Liver (tissue), 9 donors: ENCODE measurements around the gene NDOR1. TPM values are rescaled to one million over a fixed set of nuclear protein-coding genes. Genes with fewer than 3 reads are reported as not detected.

Source experiments
- DNase-seq: peaks from one replicate; pipeline ENCODE4 v3.0.0-alpha.2; 2017; ENCODE audit warnings: low spot score
- H3K27ac ChIP-seq, 2 donors: one replicate each; pipeline ENCODE4 v1.7.0; 2013; ENCODE audit warnings: inconsistent platforms in 2 of 2, low read length in 2 of 2, control low read depth in 1 of 2, low read depth in 1 of 2, mild to moderate bottlenecking in 1 of 2
- H3K27me3 ChIP-seq, 4 donors: one replicate each; pipeline versions ENCODE4 v1.6.1 to v1.7.0; 2013; ENCODE audit warnings: low read length in 3 of 4, inconsistent platforms in 1 of 4, mild to moderate bottlenecking in 1 of 4, moderate library complexity in 1 of 4; ENCODE audit not compliant: control insufficient read depth in 4 of 4, insufficient read depth in 4 of 4
- H3K36me3 ChIP-seq, 4 donors: one replicate each; pipeline versions ENCODE4 v1.6.1 to v1.7.0; 2013; ENCODE audit warnings: low read length in 3 of 4, mild to moderate bottlenecking in 3 of 4, low read depth in 1 of 4, moderate library complexity in 1 of 4; ENCODE audit not compliant: control insufficient read depth in 4 of 4, insufficient read depth in 3 of 4
- H3K4me1 ChIP-seq, 4 donors: one replicate each; pipeline versions ENCODE4 v1.6.1 to v1.7.0; 2013; ENCODE audit warnings: low read length in 3 of 4, mild to moderate bottlenecking in 3 of 4, moderate library complexity in 1 of 4; ENCODE audit not compliant: control insufficient read depth in 4 of 4, insufficient read depth in 4 of 4
- H3K4me3 ChIP-seq, 3 donors: one replicate each; pipeline versions ENCODE4 v1.6.1 to v1.7.0; 2013; ENCODE audit warnings: low read length in 3 of 3, control low read depth in 1 of 3, low read depth in 1 of 3, mild to moderate bottlenecking in 1 of 3
- H3K9ac ChIP-seq, 2 donors: one replicate each; pipeline ENCODE4 v1.7.0; 2013; ENCODE audit warnings: low read length in 2 of 2, mild to moderate bottlenecking in 2 of 2, moderate library complexity in 2 of 2, control low read depth in 1 of 2, low read depth in 1 of 2
- H3K9me3 ChIP-seq, 4 donors: one replicate each; pipeline versions ENCODE4 v1.6.1 to v1.7.0; 2013; ENCODE audit warnings: low read length in 3 of 4; ENCODE audit not compliant: control insufficient read depth in 4 of 4
- EGR1 ChIP-seq, 2 donors: IDR thresholded peaks; 2 replicates each; pipeline ENCODE4 v1.6.1; 2016 to 2018; ENCODE audit warnings: antibody characterized with exemption in 2 of 2, low read depth in 2 of 2
- FOXA2 ChIP-seq: IDR thresholded peaks from 2 replicates; pipeline ENCODE4 v1.6.1; 2016; ENCODE audit warnings: antibody characterized with exemption
- JUND ChIP-seq, 2 donors: IDR thresholded peaks; 2 replicates each; pipeline ENCODE4 v1.6.1; 2016; ENCODE audit warnings: antibody characterized with exemption in 2 of 2
- NR2F2 ChIP-seq: IDR thresholded peaks from 2 replicates; pipeline ENCODE4 v1.6.1; 2016; ENCODE audit warnings: antibody characterized with exemption
- RAD21 ChIP-seq, 2 donors: IDR thresholded peaks; 2 replicates each; pipeline ENCODE4 v1.6.1; 2016; ENCODE audit warnings: antibody characterized with exemption in 2 of 2, mild to moderate bottlenecking in 2 of 2
- RXRA ChIP-seq, 2 donors: IDR thresholded peaks; 2 replicates each; pipeline ENCODE4 v1.6.1; 2017 to 2018; ENCODE audit warnings: antibody characterized with exemption in 2 of 2, mild to moderate bottlenecking in 1 of 2
- SP1 ChIP-seq: IDR thresholded peaks from 2 replicates; pipeline ENCODE4 v1.6.1; 2018; ENCODE audit warnings: antibody characterized with exemption, mild to moderate bottlenecking
- TAF1 ChIP-seq: conservative IDR thresholded peaks from 2 replicates; pipeline ENCODE4 v1.6.1; 2016; ENCODE audit warnings: antibody characterized with exemption, mild to moderate bottlenecking
- YY1 ChIP-seq: IDR thresholded peaks from 2 replicates; pipeline ENCODE4 v1.6.1; 2016; ENCODE audit warnings: antibody characterized with exemption, mild to moderate bottlenecking
- WGBS: extraction: QIAGEN DNeasy Blood & Tissue Kit; methylation state at CpG from one replicate; pipeline ENCODE4 v1.1.7; 2013; 5-methylcytosine and 5-hydroxymethylcytosine counted together
- polyA plus RNA-seq, 2 donors: library from polyadenylated mRNA; stranded (reverse) in 1 of 2; unstranded in 1 of 2; fragments of 200-250 nt in 1 of 2; fragments of >200 nt in 1 of 2; fragmentation: Nextera tagmentation in 1 of 2; extraction: Ambion mirVana in 1 of 2; gene quantifications; one replicate each; pipeline versions ENCODE4 v1.2.1 to v1.2.3, GENCODE V29; 2013 to 2015
- total RNA-seq, 2 donors: library from RNA; depleted of rRNA; stranded (reverse); fragments of >200 nt; gene quantifications; one replicate each; pipeline ENCODE4 v1.2.3, GENCODE V29; 2014
- TF ChIP-seq, protein P1 (sequence below): IDR thresholded peaks from 2 replicates; pipeline ENCODE4 v1.6.1; 2016; ENCODE audit warnings: antibody characterized with exemption
- TF ChIP-seq, protein P2 (sequence below): IDR thresholded peaks from 2 replicates; pipeline ENCODE4 v1.6.1; 2016; ENCODE audit warnings: antibody characterized with exemption, mild to moderate bottlenecking
- TF ChIP-seq, protein P3 (sequence below): IDR thresholded peaks from 2 replicates; pipeline ENCODE4 v1.6.1; 2016; ENCODE audit warnings: antibody characterized with exemption
- donor health status: healthy.
- donor health status: healthy.
- donor health status: healthy.
- donor health status: healthy.
- donor health status: healthy.

The NDOR1 gene
- total and polyA plus RNA-seq, 4 donors, result 2.5 to 4.7 (median 3.2) TPM

DNA sequence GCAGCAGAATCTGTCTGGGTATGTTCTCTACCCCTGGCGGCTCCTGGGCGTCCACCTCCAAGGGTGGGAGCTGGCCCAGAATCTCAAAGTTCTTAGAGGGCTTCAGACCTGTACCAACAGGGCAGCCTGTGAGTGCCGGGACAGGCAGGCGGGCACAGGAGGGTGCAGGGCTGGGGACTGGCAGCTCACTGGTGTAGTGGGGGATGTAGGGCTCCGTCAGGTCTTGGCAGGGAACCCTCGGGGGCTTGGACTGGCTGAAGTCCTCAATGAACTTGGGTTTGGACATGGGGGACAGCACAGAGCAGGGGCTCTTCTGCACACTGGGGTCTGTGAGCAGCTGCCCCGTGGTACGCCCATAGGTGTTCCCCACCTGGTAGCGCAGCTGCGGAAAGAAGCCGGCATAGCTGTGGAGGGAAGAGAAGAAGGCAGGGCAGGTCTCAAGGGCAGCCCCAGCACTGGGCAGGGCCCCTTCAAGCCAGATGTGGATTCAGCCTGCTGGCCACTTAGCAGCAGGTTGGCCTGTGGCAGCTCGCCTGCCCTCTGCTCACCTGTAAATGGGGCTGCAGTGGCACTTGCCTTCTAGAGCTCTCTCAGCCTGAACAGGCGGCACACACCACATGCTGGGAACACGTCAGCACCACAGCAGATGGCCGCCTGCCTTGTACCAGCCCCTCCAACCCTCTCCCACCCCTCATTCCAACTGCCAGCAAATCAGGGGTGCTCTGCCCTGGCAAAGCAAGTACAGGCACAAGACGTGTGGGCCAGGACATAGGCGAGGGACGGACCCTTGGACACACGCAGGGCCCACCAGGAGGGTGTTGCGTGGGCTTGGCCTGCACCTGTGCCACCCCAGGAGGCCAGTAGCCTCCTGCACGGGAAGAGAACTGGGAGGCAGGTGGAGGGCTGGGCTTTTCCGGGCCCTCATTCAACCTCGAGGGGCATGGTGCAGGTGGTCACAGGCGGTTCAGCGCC, 40.2 kb downstream of the NDOR1 start:
- Histone ChIP-seq H3K9me3 (no peaks in the 10 kb centered on the region), H3K27ac (no peak overlapping the region), H3K4me1 (peaks cover 2 to 26% (median 16%) of the 10 kb centered on the region in 4 donors), H3K4me3 (no peak overlapping the region), H3K9ac (no peak overlapping the region), H3K27me3 (no peaks in the 10 kb centered on the region), H3K36me3 (peaks cover 0 to 11% (median 5%) of the 10 kb centered on the region in 4 donors)
- DNase-seq, result no peak
- WGBS, result 90% methylated on average over 25 of the region's 25 CpGs
- TF ChIP-seq TAF1, result no peak

DNA sequence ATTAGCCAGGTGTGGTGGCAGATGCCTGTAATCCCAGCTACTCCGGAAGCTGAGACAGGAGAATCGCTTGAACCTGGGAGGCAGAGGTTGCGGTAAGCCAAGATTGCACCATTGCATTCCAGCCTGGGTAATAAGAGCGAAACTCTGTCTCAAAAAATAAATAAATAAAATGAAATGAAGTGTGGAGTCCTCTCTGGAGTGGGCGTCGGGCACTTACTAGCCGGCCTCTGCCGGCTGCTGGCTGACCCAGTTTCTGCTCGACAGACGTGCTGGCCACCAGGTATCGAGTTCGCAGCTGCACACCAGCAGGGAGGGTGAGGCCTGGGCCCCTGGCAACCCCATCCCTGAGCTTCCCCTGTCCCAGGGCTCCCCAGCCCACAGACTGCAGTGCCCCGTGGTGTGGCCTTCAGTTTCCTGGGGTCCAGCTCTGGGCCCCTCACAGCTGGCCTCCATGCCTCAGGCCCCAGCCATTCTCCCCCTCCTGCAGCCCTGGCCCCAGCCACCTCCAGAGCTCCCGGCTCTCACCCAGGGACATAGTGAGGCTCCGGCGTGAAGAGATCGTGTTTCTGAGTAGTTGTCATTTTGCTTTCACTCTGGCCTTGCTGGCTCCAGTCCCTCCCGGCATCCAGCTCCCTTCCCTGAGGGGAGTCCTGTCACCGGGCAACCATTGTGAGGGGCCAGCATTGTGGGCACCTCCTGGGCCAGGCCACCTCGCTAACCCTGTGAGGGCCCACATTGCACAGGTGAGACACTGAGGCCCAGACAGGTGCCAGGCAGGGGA, 41.8 kb downstream of the NDOR1 start:
- peak overlapping the region in 1 of 2 donors; percentile 53 for H3K9ac ChIP-seq
- TF ChIP-seq, protein P1, sequence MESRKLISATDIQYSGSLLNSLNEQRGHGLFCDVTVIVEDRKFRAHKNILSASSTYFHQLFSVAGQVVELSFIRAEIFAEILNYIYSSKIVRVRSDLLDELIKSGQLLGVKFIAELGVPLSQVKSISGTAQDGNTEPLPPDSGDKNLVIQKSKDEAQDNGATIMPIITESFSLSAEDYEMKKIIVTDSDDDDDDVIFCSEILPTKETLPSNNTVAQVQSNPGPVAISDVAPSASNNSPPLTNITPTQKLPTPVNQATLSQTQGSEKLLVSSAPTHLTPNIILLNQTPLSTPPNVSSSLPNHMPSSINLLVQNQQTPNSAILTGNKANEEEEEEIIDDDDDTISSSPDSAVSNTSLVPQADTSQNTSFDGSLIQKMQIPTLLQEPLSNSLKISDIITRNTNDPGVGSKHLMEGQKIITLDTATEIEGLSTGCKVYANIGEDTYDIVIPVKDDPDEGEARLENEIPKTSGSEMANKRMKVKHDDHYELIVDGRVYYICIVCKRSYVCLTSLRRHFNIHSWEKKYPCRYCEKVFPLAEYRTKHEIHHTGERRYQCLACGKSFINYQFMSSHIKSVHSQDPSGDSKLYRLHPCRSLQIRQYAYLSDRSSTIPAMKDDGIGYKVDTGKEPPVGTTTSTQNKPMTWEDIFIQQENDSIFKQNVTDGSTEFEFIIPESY, result no peak
- no peak for TF ChIP-seq RXRA (IDR thresholded peaks at IDR 0.05)
- H3K27me3 ChIP-seq, result no peaks in the 10 kb centered on the region
- H3K27ac ChIP-seq, result no peak overlapping the region
- peaks cover 0 to 11% (median 5%) of the 10 kb centered on the region in 4 donors for H3K36me3 ChIP-seq
- 61% methylated on average over 20 of the region's 20 CpGs for WGBS
- H3K4me3 ChIP-seq, result no peak overlapping the region
- peaks cover 2 to 21% (median 11%) of the 10 kb centered on the region in 4 donors for H3K4me1 ChIP-seq
- DNase-seq, result no peak
- H3K9me3 ChIP-seq, result no peaks in the 10 kb centered on the region

DNA sequence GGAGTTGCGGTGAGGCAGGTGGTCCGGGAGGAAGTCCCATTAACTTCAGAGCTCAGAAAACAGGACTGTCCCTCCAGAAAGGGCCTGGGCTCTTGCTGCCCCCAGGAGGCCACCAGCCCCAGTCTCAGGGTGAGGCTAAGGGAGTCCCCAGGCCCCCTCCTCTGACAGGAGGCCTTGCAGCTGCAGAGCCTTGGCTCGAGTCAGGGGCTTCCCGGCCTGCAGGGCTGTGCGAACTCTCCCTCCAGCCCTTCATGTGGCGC, 42.3 kb downstream of the NDOR1 start:
- no peak for DNase-seq
- Histone ChIP-seq H3K4me1 (peaks cover 0 to 16% (median 6%) of the 10 kb centered on the region in 4 donors), H3K9ac (no peak overlapping the region), H3K27me3 (no peaks in the 10 kb centered on the region), H3K4me3 (no peak overlapping the region), H3K9me3 (no peaks in the 10 kb centered on the region), H3K27ac (no peak overlapping the region), H3K36me3 (peaks cover 0 to 7% (median 2%) of the 10 kb centered on the region in 4 donors)
- TF ChIP-seq EGR1 (IDR thresholded peaks at IDR 0.05; ENCODE audit: low read depth in 2 of 2) (no peak), RAD21 (IDR thresholded peaks at IDR 0.05) (no peak), TAF1 (no peak), JUND (IDR thresholded peaks at IDR 0.05) (no peak), SP1 (no peak), NR2F2 (no peak), YY1 (no peak), FOXA2 (no peak)
- TF ChIP-seq, protein P2, sequence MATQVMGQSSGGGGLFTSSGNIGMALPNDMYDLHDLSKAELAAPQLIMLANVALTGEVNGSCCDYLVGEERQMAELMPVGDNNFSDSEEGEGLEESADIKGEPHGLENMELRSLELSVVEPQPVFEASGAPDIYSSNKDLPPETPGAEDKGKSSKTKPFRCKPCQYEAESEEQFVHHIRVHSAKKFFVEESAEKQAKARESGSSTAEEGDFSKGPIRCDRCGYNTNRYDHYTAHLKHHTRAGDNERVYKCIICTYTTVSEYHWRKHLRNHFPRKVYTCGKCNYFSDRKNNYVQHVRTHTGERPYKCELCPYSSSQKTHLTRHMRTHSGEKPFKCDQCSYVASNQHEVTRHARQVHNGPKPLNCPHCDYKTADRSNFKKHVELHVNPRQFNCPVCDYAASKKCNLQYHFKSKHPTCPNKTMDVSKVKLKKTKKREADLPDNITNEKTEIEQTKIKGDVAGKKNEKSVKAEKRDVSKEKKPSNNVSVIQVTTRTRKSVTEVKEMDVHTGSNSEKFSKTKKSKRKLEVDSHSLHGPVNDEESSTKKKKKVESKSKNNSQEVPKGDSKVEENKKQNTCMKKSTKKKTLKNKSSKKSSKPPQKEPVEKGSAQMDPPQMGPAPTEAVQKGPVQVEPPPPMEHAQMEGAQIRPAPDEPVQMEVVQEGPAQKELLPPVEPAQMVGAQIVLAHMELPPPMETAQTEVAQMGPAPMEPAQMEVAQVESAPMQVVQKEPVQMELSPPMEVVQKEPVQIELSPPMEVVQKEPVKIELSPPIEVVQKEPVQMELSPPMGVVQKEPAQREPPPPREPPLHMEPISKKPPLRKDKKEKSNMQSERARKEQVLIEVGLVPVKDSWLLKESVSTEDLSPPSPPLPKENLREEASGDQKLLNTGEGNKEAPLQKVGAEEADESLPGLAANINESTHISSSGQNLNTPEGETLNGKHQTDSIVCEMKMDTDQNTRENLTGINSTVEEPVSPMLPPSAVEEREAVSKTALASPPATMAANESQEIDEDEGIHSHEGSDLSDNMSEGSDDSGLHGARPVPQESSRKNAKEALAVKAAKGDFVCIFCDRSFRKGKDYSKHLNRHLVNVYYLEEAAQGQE, result no peak
- TF ChIP-seq, protein P3, sequence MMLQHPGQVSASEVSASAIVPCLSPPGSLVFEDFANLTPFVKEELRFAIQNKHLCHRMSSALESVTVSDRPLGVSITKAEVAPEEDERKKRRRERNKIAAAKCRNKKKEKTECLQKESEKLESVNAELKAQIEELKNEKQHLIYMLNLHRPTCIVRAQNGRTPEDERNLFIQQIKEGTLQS, result no peak
- WGBS, result 85% methylated on average over 6 of the region's 6 CpGs
